T47D (cell line): Measurements from ENCODE around the gene CHML.

Experiments
- DNase-seq, 2 experiments: peaks; one replicate each; pipeline versions ENCODE4 v3.0.0 to v3.0.0-alpha.2; 2011 to 2012; ENCODE audit warnings: low read depth in 1 of 2, low spot score in 1 of 2
- JUND ChIP-seq: IDR thresholded peaks from 2 replicates; pipeline ENCODE4 v1.6.1; 2012; ENCODE audit warnings: low read depth
- in situ Hi-C: cut with HindIII; loops from 2 replicates; pipeline ENCODE4 v1.10.0; 2016; ENCODE audit warnings: low sequenced_read_pairs, low pct_unique_long_range_greater_than_20kb

CHML gene

DNA sequence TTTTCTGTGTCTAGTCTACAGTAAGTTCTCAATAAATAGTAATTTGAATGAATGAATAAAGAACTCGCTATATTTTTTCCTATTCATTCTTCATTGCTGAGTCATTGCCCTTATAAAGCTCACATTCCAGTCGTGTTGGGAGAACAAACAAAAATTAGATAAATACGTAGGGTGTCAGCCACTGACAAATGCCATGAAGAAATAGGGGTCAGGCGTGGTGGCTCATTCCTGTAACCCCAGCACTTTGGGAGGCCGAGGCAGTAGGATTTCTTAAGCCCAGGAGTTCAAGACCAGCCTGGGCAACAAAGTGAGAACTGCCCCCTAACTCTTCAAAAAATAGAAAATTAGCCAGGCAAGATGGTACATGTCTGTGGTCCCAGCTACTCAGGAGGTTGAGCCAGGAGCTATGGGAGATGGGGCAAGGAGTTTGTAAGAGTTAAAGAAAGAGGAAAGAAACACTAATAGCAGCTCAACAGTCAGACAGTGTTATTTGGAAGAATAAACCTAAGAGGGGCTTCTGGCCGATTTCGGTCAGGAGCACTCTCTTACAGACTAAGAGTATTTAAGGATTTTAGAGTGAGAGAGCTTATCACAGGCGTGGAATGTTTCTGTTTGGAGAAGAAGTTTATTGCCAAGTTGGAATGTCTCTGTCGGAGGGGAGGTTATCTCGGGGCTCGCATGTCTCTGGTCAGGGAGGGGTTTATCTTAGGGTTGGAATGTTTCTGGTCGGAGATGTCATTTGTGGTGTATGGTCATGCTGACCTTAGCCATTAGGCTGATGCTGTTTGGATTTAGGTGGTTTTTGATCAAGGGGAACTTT lies 1.8 kb upstream of the CHML start:
- no peak for TF ChIP-seq JUND
- DNase-seq, result peak in 1 of 2 experiments; percentile 47

GRCh38 chr1:241640867-241641622 lies 876 bp upstream of the CHML start:
- TF ChIP-seq JUND, result no peak
- in situ Hi-C loops, result no loop called here
- peak in 1 of 2 experiments; percentile 36 for DNase-seq

More for the DNA sequence above, 1.8 kb upstream of the CHML start:
- in situ Hi-C loops, result no loop called here

GRCh38 chr1:241639623-241640148 lies 483 bp downstream of the CHML start:
- DNase-seq, result peak; percentile 56 to 62
- TF ChIP-seq JUND, result no peak
- in situ Hi-C loops, result no loop called here

- TF ChIP-seq JUND, result no peak
- in situ Hi-C loops, result no loop called here
- DNase-seq, result no peak
These were observed 1.1 kb downstream of the CHML start for GRCh38 chr1:241638909-241639622.

GRCh38 chr1:241638099-241638682 lies 2.0 kb downstream of the CHML start:
- in situ Hi-C loops, result no loop called here
- TF ChIP-seq JUND, result no peak
- DNase-seq, result no peak

GRCh38 chr1:241637604-241638003 lies 2.6 kb downstream of the CHML start:
- DNase-seq, result no peak
- in situ Hi-C loops, result no loop called here
- TF ChIP-seq JUND, result no peak

DNA sequence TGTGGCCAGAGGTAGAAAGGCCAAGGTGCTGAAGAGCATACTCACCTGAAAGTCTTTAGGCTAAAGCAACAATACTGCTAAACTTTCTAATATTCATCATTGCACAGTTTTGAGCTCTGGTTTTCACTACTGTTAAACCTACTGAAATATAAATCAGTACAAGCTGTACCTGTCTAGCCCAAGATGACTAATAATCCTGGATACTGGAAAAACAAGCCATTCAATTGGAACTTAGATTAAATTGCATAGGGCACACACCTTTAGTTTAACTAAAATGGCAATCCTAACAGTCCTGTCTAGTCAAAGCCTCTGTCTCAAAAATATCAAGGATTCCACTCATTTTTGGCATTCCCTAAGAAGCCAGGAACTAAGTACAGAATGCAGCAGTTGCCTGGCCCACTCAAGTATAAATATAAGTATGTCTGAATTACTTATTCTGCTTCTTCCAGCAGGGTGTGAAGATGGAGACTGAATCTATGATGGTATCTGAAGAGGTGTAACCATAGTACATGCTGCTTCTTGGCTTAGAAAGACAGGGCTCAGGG lies 3.1 kb downstream of the CHML start:
- in situ Hi-C loops, result no loop called here
- TF ChIP-seq JUND, result no peak
- no peak for DNase-seq

DNA sequence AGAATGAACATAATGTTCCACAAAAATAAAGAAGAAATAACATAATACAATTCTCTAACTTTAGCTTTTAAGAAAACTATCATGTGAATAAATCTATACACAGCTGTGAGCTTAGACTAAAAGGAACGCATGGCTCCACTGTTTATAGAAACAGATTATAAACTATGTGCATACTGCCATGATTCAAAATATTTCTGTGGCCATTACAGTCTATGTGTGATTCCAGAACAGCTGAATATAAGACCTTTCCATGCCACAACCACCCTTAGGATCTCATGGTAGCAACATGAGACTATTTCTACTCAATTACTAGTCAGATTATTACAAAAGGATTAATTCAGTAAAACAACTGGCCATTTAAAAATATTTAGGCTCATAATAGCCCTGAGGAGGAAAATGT lies 3.9 kb downstream of the CHML start:
- no peak for TF ChIP-seq JUND
- in situ Hi-C loops, result no loop called here
- no peak for DNase-seq

DNA sequence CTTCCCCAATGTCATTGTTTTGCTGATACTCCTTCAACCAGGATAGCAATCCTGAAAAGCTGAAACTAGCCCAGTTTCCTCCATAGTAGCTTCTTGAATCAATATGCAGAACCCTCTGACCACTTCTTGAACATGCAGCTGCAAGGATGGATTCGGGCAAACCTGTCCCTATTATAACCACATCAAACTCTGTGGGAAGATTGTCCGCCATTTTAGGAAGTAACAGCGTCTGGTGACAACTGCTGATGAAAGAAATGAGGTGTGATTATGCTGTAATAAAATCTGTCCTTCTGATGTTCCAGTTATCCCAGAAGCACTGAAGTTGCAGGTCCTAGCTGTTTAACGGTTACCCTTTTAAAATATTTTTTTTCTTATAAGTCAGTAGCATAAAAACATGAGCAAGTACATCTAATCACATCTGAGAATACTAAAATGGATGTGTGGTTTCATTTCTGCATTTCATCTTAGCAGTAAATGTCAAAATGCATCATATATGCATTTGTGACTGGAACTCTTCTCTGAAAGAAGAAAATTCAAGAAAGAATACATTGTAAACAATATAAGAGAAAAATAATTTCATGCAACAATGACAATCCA lies 4.5 kb downstream of the CHML start:
- no peak for TF ChIP-seq JUND
- DNase-seq, result no peak
- in situ Hi-C loops, result no loop called here

- no peak for TF ChIP-seq JUND
- in situ Hi-C loops, result no loop called here
- DNase-seq, result no peak
These were observed 7.2 kb downstream of the CHML start for GRCh38 chr1:241632987-241633386.

DNA sequence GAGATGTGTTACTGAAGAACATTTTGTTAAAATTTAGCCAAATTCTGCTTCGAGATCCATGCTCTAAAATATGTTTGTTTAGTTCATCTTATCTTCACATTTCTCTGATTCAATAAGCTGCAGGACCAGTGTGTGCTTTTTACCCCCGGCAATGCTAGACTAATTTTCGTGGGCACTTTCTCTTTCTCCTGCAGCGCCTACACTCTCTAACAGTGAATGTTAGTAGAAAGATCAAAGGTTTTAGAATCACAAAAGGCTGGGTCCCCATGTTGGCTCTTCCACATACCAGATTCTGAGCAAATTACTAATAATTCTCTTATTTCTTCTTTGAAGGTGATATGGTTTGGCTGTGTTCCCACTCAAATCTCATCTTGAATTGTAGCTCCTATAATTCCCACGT lies 8.5 kb downstream of the CHML start:
- no peak for DNase-seq
- TF ChIP-seq JUND, result no peak
- in situ Hi-C loops, result no loop called here

DNA sequence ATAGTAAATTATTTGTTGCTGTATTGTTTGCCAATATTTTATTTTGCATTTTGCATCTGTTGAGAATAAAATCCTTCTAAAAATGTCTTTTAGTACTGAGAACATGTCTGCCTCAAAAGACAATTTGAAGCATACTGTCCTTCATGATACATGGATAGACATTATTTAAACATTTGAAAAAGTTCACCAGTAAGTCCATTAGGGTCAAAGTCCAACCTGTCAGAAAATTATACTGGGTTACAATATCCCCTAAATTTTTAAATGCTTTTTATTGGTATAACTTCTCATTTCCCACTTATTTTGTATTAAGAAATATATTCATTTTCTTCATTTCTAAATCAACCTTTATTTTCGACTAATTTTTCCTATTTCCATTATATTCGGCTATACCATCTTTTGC lies 9.3 kb downstream of the CHML start:
- in situ Hi-C loops, result no loop called here

More for the DNA sequence above, 9.3 kb downstream of the CHML start:
- DNase-seq, result no peak
- TF ChIP-seq JUND, result no peak
